ENCODE data around the gene OR9Q2. TPM values are rescaled to one million over a fixed set of nuclear protein-coding genes. Genes with fewer than 3 reads are reported as not detected.
"Not testable (repeated sequence)": the region's sequence is repeated elsewhere in the genome, so short reads cannot be mapped to it uniquely, and the experiment has no call there.

OR9Q2 gene
- total RNA-seq, 1 donor = not detected

- no peaks in the 10 kb centered on the region for H3K79me2 ChIP-seq (ENCODE audit: insufficient read depth, low read length)
- no peaks in the 10 kb centered on the region for H3K9me3 ChIP-seq (ENCODE audit: low read depth, low read length)
- DNase-seq (ENCODE audit: insufficient read length, low spot score, missing footprints) = no peak
- no peaks in the 10 kb centered on the region for H4K20me1 ChIP-seq (ENCODE audit: insufficient read depth, low read length)
- H3K36me3 ChIP-seq (ENCODE audit: insufficient read depth, low read length) = no peaks in the 10 kb centered on the region
- no peaks in the 10 kb centered on the region for H3K4me1 ChIP-seq (ENCODE audit: insufficient read depth, low read length)
- TF ChIP-seq, protein P1, sequence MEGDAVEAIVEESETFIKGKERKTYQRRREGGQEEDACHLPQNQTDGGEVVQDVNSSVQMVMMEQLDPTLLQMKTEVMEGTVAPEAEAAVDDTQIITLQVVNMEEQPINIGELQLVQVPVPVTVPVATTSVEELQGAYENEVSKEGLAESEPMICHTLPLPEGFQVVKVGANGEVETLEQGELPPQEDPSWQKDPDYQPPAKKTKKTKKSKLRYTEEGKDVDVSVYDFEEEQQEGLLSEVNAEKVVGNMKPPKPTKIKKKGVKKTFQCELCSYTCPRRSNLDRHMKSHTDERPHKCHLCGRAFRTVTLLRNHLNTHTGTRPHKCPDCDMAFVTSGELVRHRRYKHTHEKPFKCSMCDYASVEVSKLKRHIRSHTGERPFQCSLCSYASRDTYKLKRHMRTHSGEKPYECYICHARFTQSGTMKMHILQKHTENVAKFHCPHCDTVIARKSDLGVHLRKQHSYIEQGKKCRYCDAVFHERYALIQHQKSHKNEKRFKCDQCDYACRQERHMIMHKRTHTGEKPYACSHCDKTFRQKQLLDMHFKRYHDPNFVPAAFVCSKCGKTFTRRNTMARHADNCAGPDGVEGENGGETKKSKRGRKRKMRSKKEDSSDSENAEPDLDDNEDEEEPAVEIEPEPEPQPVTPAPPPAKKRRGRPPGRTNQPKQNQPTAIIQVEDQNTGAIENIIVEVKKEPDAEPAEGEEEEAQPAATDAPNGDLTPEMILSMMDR (IDR thresholded peaks at IDR 0.05; ENCODE audit: extremely low read depth, low read depth, low read length) = no peak
- H3K27ac ChIP-seq (ENCODE audit: low read depth, low read length) = no peak overlapping the region
- H3K4me2 ChIP-seq (ENCODE audit: insufficient read depth, low read length) = no peak overlapping the region
- H2AFZ ChIP-seq (ENCODE audit: low read length) = no peak overlapping the region
- H3K27me3 ChIP-seq (ENCODE audit: insufficient read depth, low read length) = no peaks in the 10 kb centered on the region
- H3K4me3 ChIP-seq (ENCODE audit: insufficient read depth, low read length) = no peak overlapping the region
These were observed 7.1 kb downstream of the OR9Q2 start for GRCh38 chr11:58195939-58196338.

DNA sequence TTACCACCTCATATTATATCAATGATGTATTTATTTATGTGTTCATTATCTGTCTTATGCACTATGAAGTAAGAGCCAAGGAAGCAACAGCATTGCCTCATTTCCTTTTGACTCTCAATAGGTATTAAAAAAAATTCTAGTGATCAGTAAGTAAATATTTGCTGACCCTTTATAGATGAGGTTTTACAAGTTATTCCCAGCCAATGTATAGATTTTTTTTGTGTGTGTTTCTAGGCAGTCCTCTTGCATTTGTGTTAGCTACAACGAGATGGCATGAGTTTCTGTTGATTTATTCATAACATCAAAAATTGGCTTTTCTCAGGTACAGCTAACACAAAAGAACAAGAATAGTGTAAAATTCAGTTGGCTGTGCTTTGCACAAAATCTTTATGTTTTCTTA lies 10.4 kb downstream of the OR9Q2 start:
- Histone ChIP-seq H3K4me2 (ENCODE audit: insufficient read depth, low read length) (no peak overlapping the region), H4K20me1 (ENCODE audit: insufficient read depth, low read length) (no peaks in the 10 kb centered on the region), H3K4me1 (ENCODE audit: insufficient read depth, low read length) (no peaks in the 10 kb centered on the region), H3K79me2 (ENCODE audit: insufficient read depth, low read length) (no peaks in the 10 kb centered on the region), H3K27me3 (ENCODE audit: insufficient read depth, low read length) (no peaks in the 10 kb centered on the region), H3K36me3 (ENCODE audit: insufficient read depth, low read length) (no peaks in the 10 kb centered on the region), H2AFZ (ENCODE audit: low read length) (no peak overlapping the region), H3K27ac (ENCODE audit: low read depth, low read length) (no peak overlapping the region), H3K9me3 (ENCODE audit: low read depth, low read length) (no peaks in the 10 kb centered on the region), H3K4me3 (ENCODE audit: insufficient read depth, low read length) (no peak overlapping the region)
- DNase-seq (ENCODE audit: insufficient read length, low spot score, missing footprints) = no peak
- TF ChIP-seq, protein P1 (IDR thresholded peaks at IDR 0.05; ENCODE audit: extremely low read depth, low read depth, low read length) = no peak

DNA sequence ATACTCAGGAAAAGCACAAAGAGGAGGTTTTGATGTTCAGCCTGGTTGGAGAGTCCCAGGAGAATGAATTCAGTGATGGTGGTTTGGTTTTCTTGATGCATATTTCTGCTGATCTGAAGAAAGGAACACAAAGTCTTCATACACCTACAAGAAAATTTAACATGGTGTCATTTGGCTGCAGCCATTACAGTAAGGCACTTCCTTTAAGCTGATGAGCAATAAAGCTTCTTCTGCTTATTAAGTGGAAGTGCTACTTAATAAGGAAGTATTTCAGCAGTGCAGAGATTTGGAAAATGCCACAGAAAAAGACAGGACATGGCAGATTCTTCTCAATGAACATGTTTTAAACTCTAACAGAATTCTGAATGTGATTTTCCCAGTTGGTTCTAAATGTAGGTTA lies 15.2 kb downstream of the OR9Q2 start, which contains the start of gene OR1S2:
OR1S2 (minus strand) TSS at position 101 of the 400 bp plus-strand sequence; CDS start at position 101, 0 bp downstream.
- Histone ChIP-seq H3K36me3 (ENCODE audit: insufficient read depth, low read length) (no peaks in the 10 kb centered on the region), H3K27ac (ENCODE audit: low read depth, low read length) (no peak within 1 kb of the TSS), H4K20me1 (ENCODE audit: insufficient read depth, low read length) (no peaks in the 10 kb centered on the region), H3K4me1 (ENCODE audit: insufficient read depth, low read length) (no peaks in the 10 kb centered on the region), H3K79me2 (ENCODE audit: insufficient read depth, low read length) (no peaks in the 10 kb centered on the region), H2AFZ (ENCODE audit: low read length) (no peak within 1 kb of the TSS), H3K4me3 (ENCODE audit: insufficient read depth, low read length) (no peak within 1 kb of the TSS), H3K27me3 (ENCODE audit: insufficient read depth, low read length) (no peaks in the 10 kb centered on the region), H3K4me2 (ENCODE audit: insufficient read depth, low read length) (no peak within 1 kb of the TSS), H3K9me3 (ENCODE audit: low read depth, low read length) (no peaks in the 10 kb centered on the region)
- no peak for DNase-seq (ENCODE audit: insufficient read length, low spot score, missing footprints)
- TF ChIP-seq, protein P1 (IDR thresholded peaks at IDR 0.05; ENCODE audit: extremely low read depth, low read depth, low read length) = no peak

- H3K36me3 ChIP-seq (ENCODE audit: insufficient read depth, low read length); H3K27ac ChIP-seq (ENCODE audit: low read depth, low read length); H3K4me1 ChIP-seq (ENCODE audit: insufficient read depth, low read length); H4K20me1 ChIP-seq (ENCODE audit: insufficient read depth, low read length); H3K4me3 ChIP-seq (ENCODE audit: insufficient read depth, low read length); H3K9me3 ChIP-seq (ENCODE audit: low read depth, low read length); H3K79me2 ChIP-seq (ENCODE audit: insufficient read depth, low read length); H2AFZ ChIP-seq (ENCODE audit: low read length); H3K4me2 ChIP-seq (ENCODE audit: insufficient read depth, low read length); H3K27me3 ChIP-seq (ENCODE audit: insufficient read depth, low read length); DNase-seq (ENCODE audit: insufficient read length, low spot score, missing footprints): not testable (repeated sequence)
These were observed 23.6 kb downstream of the OR9Q2 start, which contains the start of gene OR1S1 for GRCh38 chr11:58212420-58212819. TSS of gene OR1S1 (plus strand) at chr11:58212720.
